Muscle of leg (tissue), 9 donors: ENCODE measurements around the gene PPP1R14D. TPM values are rescaled to one million over a fixed set of nuclear protein-coding genes. Genes with fewer than 3 reads are reported as not detected.

ENCODE experiments used
- polyA plus RNA-seq, 8 donors: library from polyadenylated mRNA; unstranded; fragments of 120-200 nt; gene quantifications; one replicate each; pipeline versions ENCODE4 v1.2.1 to v1.2.3, GENCODE V29; 2013; ENCODE audit warnings: inconsistent platforms in 1 of 8, low replicate concordance in 1 of 8; ENCODE audit not compliant: insufficient read length in 8 of 8, insufficient read depth in 1 of 8
- total RNA-seq: library from RNA; stranded (reverse); fragments of 120-200 nt; gene quantifications from one replicate; pipeline ENCODE4 v1.2.4, GENCODE V29; 2013

Gene PPP1R14D
- total and polyA plus RNA-seq, 9 donors: 0.22 to 0.23 TPM; not detected in 7

Other genes with a start within 250 kb of the PPP1R14D start
- 8.7 TPM for gene KNL1, start 234.5 kb downstream of the PPP1R14D start, total RNA-seq
- gene KNL1, start 234.5 kb downstream of the PPP1R14D start, polyA plus RNA-seq: 10 to 100 TPM in 4 of 8 donors, 1 to 10 TPM in 4; 8.7 to 16.9 (median 10.9) TPM
- gene RAD51, start 133.5 kb downstream of the PPP1R14D start, total RNA-seq: 3.6 TPM
- gene RAD51, start 133.5 kb downstream of the PPP1R14D start, polyA plus RNA-seq: 10 to 100 TPM in 5 of 8 donors, 1 to 10 TPM in 3; 6.9 to 13.3 (median 10.6) TPM
- gene RMDN3, start 73.5 kb downstream of the PPP1R14D start, total RNA-seq: 12.7 TPM
- 10 to 100 TPM; 21.1 to 31.2 (median 23.9) TPM for gene RMDN3, start 73.5 kb downstream of the PPP1R14D start, polyA plus RNA-seq
- 6.1 TPM for gene GCHFR, start 64.6 kb downstream of the PPP1R14D start, total RNA-seq
- gene GCHFR, start 64.6 kb downstream of the PPP1R14D start, polyA plus RNA-seq: 10 to 100 TPM in 1 of 8 donors, 1 to 10 TPM in 7; 3.8 to 14.1 (median 5.6) TPM
- 0.13 TPM for gene C15orf62, start 58.7 kb downstream of the PPP1R14D start, total RNA-seq
- 1 to 10 TPM in 5 of 8 donors, under 1 TPM in 3; 0.64 to 2.2 (median 1.4) TPM for gene C15orf62, start 58.7 kb downstream of the PPP1R14D start, polyA plus RNA-seq
- 15.1 TPM for gene ZFYVE19, start 21.6 kb downstream of the PPP1R14D start, total RNA-seq
- gene ZFYVE19, start 21.6 kb downstream of the PPP1R14D start, polyA plus RNA-seq: 10 to 100 TPM; 16.1 to 24.9 (median 18.9) TPM
- 37.9 TPM for gene DNAJC17, start 21.2 kb downstream of the PPP1R14D start, total RNA-seq
- gene DNAJC17, start 21.2 kb downstream of the PPP1R14D start, polyA plus RNA-seq: 10 to 100 TPM; 23.9 to 32.3 (median 30.4) TPM
- 0.40 TPM for gene SPINT1, start 15.3 kb upstream of the PPP1R14D start, total RNA-seq
- 10 to 100 TPM in 1 of 8 donors, 1 to 10 TPM in 4, under 1 TPM in 3; 0.38 to 11.0 (median 1.2) TPM for gene SPINT1, start 15.3 kb upstream of the PPP1R14D start, polyA plus RNA-seq
- gene RHOV, start 45.5 kb upstream of the PPP1R14D start, total RNA-seq: 0.13 TPM
- 1 to 10 TPM in 1 of 8 donors, under 1 TPM in 7; 0.06 to 3.0 (median 0.41) TPM for gene RHOV, start 45.5 kb upstream of the PPP1R14D start, polyA plus RNA-seq
- 11.7 TPM for gene VPS18, start 65.7 kb upstream of the PPP1R14D start, total RNA-seq
- gene VPS18, start 65.7 kb upstream of the PPP1R14D start, polyA plus RNA-seq: 10 to 100 TPM in 6 of 8 donors, 1 to 10 TPM in 2; 9.0 to 12.4 (median 10.8) TPM
- 9.7 TPM for gene DLL4, start 100.6 kb upstream of the PPP1R14D start, total RNA-seq
- gene DLL4, start 100.6 kb upstream of the PPP1R14D start, polyA plus RNA-seq: 10 to 100 TPM in 7 of 8 donors, 1 to 10 TPM in 1; 8.7 to 17.9 (median 11.9) TPM
- 2.0 TPM for gene CHAC1, start 124.8 kb upstream of the PPP1R14D start, total RNA-seq
- 1 to 10 TPM in 7 of 8 donors, under 1 TPM in 1; 0.80 to 6.9 (median 2.7) TPM for gene CHAC1, start 124.8 kb upstream of the PPP1R14D start, polyA plus RNA-seq